Limb (tissue), 2 donors: ENCODE data around the gene KRCC1.
"Not testable (repeated sequence)": the region's sequence is repeated elsewhere in the genome, so short reads cannot be mapped to it uniquely, and the experiment has no call there.

ENCODE experiments used
- DNase-seq, 2 donors: peaks; one replicate each; pipeline ENCODE4 v3.0.0-alpha.2; 2016; ENCODE audit errors: extremely low spot score in 2 of 2

The KRCC1 gene

DNA sequence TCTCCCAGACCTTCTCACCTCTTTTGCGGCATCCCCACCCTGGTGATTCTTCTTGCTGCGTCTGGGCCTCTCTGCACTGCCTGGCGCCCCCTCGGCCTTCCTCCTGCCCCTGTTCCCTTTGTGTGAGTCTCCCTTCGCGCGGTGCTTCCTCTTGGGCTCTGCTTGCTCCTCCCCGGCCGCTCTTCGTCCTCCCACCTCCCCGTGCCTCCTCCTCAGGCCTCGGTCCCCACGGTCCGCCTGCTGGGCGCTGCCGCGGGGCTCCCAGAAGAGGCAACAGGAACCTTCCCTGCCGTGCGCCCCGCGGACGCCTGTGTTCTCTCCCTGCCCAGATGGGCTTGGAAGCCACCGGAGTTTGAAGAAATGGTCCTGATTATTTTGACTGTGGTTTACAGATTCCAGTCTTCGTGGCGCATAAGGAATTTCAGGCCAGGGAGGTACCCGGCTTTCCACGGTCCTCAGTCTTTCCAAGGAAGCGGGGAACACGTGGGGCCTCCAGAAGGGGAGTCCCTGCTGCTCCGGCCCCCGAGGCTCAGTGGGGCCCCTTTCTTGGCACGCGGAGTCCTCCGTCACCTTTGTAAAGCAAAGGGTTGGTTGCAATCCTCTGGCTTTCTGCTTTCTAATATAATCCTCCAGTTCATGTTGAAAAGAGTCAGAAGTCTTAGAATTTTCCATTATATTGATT lies 52.4 kb downstream of the KRCC1 start:
- DNase-seq = peak in 1 of 2 donors; percentile 53

DNA sequence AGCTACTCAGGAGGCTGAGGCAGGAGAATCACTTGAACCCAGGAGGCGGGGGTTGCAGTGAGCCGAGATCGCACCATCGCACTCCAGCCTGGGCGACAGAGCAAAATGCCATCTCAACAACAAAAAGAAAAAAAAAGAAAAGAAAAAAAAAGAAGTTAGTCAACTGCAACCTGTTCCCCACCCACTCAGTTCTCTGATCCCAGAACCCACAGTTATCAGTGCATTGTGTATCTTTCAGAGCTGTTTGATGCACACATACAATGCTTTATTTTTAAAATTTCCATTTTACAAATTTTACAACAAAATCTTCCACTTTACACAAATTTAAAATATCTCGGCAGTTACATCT lies 53.2 kb downstream of the KRCC1 start:
- DNase-seq = no peak

DNA sequence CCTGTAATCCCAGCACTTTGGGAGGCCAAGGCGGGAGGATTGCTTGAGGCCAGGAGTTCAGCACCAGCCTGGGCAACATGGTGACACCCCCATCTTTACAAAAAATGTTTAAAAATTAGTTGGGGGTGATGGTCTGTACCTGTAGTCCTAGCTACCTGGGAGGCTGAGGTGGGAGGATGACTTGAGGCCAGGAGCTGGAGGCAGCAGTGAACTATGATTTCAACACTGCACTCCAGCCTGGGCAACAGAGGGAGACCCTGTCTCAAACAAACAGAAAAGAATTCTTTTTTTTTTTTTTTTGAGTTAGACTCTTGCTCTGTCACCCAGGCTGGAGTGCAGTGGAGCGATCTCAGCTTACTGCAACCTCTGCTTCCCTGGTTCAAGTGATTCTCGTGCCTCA lies 55.1 kb downstream of the KRCC1 start:
- DNase-seq = not testable (repeated sequence)

DNA sequence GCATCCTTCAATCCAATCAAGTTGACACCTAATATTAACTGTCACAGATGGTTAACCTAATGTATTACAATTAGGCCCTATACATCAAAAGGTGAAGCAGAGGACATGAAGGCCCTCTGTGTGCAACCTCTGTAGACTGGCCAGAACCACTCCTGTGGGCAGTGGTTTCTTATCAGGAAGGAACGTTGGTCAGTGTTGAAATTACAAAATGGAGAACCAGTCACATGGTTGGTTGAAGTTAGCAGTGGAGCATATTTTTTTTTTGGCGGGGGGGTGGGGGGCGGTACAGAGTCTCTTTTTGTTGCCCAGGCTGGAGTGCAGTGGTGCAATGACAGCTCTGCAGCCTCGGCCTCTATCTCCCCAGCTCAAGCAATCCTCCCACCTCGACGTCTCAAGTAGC lies 59.0 kb downstream of the KRCC1 start:
- no peak for DNase-seq

DNA sequence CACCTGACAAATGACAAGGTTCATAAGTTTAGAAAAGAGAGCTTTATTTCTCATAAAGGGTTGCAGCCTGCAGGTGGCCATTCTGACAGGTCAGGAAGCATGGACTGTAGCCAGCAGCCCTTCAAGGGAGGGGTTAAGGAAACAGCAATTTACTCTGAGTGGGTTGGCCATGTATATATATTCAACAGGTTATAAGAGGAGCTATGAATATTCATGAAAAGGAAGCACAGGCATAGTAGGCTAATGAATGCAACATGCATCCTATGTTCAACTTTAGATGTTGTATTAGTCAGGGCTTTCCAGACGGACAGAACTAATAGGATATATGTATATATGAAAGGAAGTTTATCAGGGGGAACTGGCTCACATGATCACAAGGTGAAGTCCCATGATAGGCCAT lies 59.8 kb downstream of the KRCC1 start:
- no peak for DNase-seq

DNA sequence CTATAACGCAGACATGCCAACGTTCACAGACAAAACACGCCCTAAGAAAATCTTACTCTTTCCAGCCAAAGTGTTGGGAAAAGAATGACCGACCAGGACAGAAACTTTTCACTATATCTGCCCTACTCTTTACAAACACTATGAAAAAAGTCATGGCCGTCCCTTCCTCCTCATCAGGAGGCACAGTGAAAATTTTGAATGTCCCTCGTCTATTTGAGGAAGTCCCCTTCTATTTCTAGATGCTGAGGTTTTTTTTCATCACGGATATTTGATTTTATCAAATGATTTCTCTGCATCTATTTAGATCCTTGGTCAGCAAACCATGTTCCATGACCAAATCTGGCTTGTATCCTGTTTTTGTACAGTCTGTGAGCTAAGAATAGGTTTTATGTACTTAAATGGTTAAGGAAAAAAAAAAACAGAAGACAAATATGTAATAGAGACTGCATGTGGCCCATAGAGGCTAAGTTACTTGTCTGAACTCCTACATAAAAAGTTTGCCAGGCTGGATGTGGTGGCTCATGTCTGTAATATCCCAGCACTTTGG lies 61.2 kb downstream of the KRCC1 start:
- not testable (repeated sequence) for DNase-seq

DNA sequence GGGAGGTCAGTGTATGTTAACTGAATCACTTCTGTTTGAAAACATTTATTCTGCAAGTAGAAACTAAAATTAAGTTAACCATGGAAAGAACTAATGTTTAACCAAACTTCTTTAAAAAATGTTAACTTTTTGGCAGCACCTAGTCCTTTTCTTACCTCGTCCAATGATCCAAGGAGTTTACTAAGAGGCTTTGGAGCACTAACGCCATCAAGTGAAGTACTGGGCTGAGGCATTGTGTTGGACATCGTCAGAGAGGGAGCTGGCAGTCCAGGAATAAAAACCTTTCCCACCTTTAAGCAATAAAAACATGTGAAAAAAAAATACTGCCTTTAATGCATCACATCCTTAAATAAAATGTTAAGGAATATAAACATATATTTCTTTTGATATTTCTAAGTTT lies 63.0 kb downstream of the KRCC1 start:
- not testable (repeated sequence) for DNase-seq

DNA sequence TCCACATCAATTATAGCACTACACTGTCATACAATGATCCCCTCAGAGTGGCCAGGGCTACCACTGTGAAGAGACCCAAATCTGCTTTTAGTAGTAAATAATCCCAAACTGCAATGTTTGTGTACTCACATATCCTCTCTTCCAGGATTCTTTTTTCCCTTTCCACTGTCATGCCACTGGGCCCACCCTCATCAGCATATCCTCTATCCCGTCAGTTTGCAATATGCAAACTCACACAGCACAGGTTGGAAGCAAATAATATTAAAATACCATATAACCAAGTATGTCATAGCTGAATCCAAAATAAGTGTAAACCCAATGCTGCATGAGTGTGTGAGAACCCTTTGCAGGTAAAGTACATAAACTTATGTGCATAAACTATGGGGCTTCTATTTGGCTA lies 68.1 kb downstream of the KRCC1 start:
- DNase-seq = not testable (repeated sequence)

DNA sequence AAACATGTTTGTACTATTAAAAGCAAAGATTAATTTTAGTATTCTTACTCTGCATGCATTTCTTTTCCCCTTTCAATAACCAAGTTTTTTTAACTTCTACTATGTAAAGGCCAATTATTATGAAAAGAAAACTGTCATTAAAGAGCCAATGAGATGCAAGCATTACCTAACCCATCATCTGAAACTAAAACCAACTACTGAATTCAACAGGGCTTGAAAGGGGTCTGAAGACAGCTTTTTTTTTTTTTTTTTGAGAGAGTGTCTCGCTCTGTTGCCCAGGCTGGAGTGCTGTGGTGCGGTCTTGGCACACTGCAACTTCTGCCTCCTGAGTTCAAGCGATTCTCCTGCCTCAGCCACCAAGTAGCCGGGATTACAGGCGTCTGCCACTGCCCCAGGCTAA lies 69.7 kb downstream of the KRCC1 start:
- DNase-seq = not testable (repeated sequence)

DNA sequence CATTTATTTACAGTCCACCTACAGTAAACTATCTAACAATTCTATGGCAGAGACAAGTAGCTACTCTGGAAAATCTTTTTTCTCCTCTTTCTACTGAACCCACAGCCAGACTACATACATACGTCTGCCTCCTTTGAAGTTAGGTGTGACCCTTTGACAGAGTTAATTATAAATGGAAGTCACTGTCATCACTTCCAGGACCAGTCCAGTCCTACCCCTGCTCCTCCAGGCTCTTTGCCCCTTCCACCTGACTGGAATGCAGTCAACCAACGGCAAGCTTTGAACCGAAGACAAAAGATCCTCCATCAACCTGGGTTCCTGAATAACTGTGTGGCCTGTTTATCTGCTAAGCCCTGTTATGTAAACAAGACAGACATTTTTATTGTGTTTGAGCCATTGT lies 74.4 kb downstream of the KRCC1 start:
- not testable (repeated sequence) for DNase-seq
